ENCODE data around the gene PAPOLB. TPM values are rescaled to one million over a fixed set of nuclear protein-coding genes. Genes with fewer than 3 reads are reported as not detected.

The PAPOLB gene
- total RNA-seq, 4 donors from 2014 or later = 0.12 to 1.4 (median 0.31) TPM

GRCh38 chr7:4866528-4867496 lies 5.0 kb upstream of the PAPOLB start:
- DNase-seq (ENCODE audit: low spot score) = no peak
- TF ChIP-seq CTCF (IDR thresholded peaks at IDR 0.05) = no peak
- no peak for ATAC-seq (ENCODE audit: low FRiP score)

GRCh38 chr7:4862156-4862555 lies 326 bp upstream of the PAPOLB start:
- DNase-seq (ENCODE audit: low spot score) = no peak
- ATAC-seq (ENCODE audit: low FRiP score) = no peak
- no peak for TF ChIP-seq CTCF (IDR thresholded peaks at IDR 0.05)

GRCh38 chr7:4861227-4861626 lies 603 bp downstream of the PAPOLB start:
- no peak for TF ChIP-seq CTCF (IDR thresholded peaks at IDR 0.05)
- DNase-seq (ENCODE audit: low spot score) (no peak), ATAC-seq (ENCODE audit: low FRiP score) (no peak)

- no peak for DNase-seq (ENCODE audit: low spot score)
- no peak for ATAC-seq (ENCODE audit: low FRiP score)
- no peak for TF ChIP-seq CTCF (IDR thresholded peaks at IDR 0.05)
These were observed 4.6 kb downstream of the PAPOLB start for GRCh38 chr7:4857189-4857588.

DNA sequence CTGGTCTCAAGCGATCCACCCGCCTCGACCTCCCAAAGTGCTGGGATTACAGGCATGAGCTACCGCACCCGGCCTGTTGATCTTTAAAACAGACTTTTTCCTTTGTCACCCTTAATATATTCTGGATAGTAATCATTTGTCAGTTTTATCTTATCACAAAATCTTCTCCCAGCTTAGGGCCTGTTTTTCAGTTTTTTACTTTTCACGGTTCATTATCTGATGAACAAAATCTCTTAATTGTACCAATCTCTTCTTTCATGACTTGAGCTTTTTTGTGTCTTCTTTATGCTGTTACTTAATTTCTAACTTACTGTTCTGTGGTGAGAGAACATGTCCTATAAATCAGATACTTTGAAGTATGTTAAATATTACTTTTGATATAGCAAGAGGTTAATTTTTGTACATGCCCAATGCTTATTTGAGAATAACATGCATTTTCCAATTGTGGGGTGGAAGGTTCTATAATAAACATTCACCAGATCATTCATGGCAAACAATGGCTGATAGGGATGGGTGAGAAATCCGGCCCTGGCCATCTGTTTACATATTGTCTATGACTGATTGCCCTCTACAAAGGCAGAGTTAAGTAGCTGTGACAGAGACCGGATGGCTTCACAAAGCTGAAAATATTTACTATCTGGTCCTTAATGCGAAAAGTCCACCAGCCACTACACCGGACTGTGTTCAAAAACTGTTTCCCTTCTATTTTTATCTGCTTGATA lies 5.3 kb downstream of the PAPOLB start:
- DNase-seq (ENCODE audit: low spot score) = no peak
- no peak for ATAC-seq (ENCODE audit: low FRiP score)
- TF ChIP-seq CTCF (IDR thresholded peaks at IDR 0.05) = no peak

DNA sequence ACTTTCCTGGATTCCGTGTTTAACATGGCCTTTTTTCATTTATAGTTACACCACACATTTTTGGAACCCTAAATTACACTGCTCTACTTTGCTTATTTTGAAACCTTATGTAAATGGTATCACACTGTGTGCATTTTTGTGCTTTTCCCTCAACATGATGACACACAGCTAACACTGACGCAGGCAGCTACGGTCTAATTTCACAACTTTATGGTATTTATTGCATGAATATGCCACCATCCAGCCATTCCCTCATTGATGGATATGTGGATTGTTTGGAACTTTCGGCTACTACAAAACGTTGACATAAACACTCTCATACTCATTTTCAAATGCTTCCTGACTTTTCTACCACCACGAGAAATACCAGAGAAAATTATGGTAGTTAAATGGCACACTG lies 6.9 kb downstream of the PAPOLB start:
- no peak for DNase-seq (ENCODE audit: low spot score)
- ATAC-seq (ENCODE audit: low FRiP score) = no peak
- TF ChIP-seq CTCF (IDR thresholded peaks at IDR 0.05) = no peak

All from omental fat pad (tissue), 4 donors.